Neuronal stem cell (in vitro differentiated cells): ENCODE data around the gene ASMTL.

Experiments
- DNase-seq: peaks from one replicate; pipeline ENCODE4 v3.0.0-alpha.2; 2013; ENCODE audit warnings: low spot score
- H2AFZ ChIP-seq: one replicate; pipeline ENCODE4 v1.6.1; 2013; ENCODE audit warnings: mild to moderate bottlenecking, low read length, inconsistent platforms
- H2AK5ac ChIP-seq: 2 replicates; pipeline ENCODE4 v1.6.1; 2013; ENCODE audit warnings: low read depth, mild to moderate bottlenecking, inconsistent platforms, low read length, moderate library complexity, mixed read lengths
- H2BK120ac ChIP-seq: 2 replicates; pipeline ENCODE4 v1.6.1; 2013; ENCODE audit warnings: low read depth, mild to moderate bottlenecking, inconsistent platforms, low read length, moderate library complexity, mixed read lengths
- H2BK12ac ChIP-seq: one replicate; pipeline ENCODE4 v1.6.1; 2013; ENCODE audit warnings: low read length, inconsistent platforms
- H2BK15ac ChIP-seq: 2 replicates; pipeline ENCODE4 v1.6.1; 2013; ENCODE audit warnings: mild to moderate bottlenecking, low read length, inconsistent platforms, mixed read lengths
- H2BK5ac ChIP-seq: one replicate; pipeline ENCODE4 v1.6.1; 2013; ENCODE audit warnings: inconsistent platforms, mild to moderate bottlenecking, low read length, moderate library complexity
- H3K14ac ChIP-seq: one replicate; pipeline ENCODE4 v1.6.1; 2013; ENCODE audit warnings: low read length, inconsistent platforms
- H3K18ac ChIP-seq: 2 replicates; pipeline ENCODE4 v1.6.1; 2013; ENCODE audit warnings: low read length, inconsistent platforms
- H3K23ac ChIP-seq: 2 replicates; pipeline ENCODE4 v1.6.1; 2013; ENCODE audit warnings: low read depth, mild to moderate bottlenecking, mixed read lengths, low read length, inconsistent platforms; ENCODE audit not compliant: poor library complexity
- H3K27ac ChIP-seq: replicated peaks from 3 replicates; pipeline ENCODE4 v1.5.1; 2013; ENCODE audit warnings: low read length, inconsistent platforms
- H3K27me3 ChIP-seq, 3 experiments: 2 replicates each; pipeline ENCODE4 v1.6.1; 2013; ENCODE audit warnings: low read length in 3 of 3, mild to moderate bottlenecking in 2 of 3, inconsistent platforms in 1 of 3, low read depth in 1 of 3, mixed read lengths in 1 of 3, moderate library complexity in 1 of 3; ENCODE audit not compliant: control insufficient read depth in 3 of 3, insufficient read depth in 3 of 3
- H3K36me3 ChIP-seq, 2 donors: replicated peaks in 1 of 2; 2 replicates each; pipeline ENCODE4 v1.6.1; 2013; ENCODE audit warnings: low read length in 2 of 2; ENCODE audit not compliant: control insufficient read depth in 2 of 2, insufficient read depth in 2 of 2
- H3K4ac ChIP-seq: 2 replicates; pipeline ENCODE4 v1.6.1; 2013; ENCODE audit warnings: inconsistent platforms, mild to moderate bottlenecking, low read length, moderate library complexity
- H3K4me1 ChIP-seq, 2 donors: 1 replicate in 1 of 2; 2 replicates in 1 of 2; pipeline ENCODE4 v1.6.1; 2013; ENCODE audit warnings: low read length in 2 of 2, low read depth in 1 of 2; ENCODE audit not compliant: control insufficient read depth in 2 of 2, insufficient read depth in 1 of 2
- H3K4me2 ChIP-seq: one replicate; pipeline ENCODE4 v1.6.1; 2013; ENCODE audit warnings: mild to moderate bottlenecking, low read length, inconsistent platforms; ENCODE audit not compliant: insufficient read depth, poor library complexity, severe bottlenecking
- H3K4me3 ChIP-seq, 2 donors: 2 replicates each; pipeline ENCODE4 v1.5.1; 2013; ENCODE audit warnings: low read length in 2 of 2, mild to moderate bottlenecking in 2 of 2, inconsistent platforms in 1 of 2, moderate library complexity in 1 of 2
- H3K79me1 ChIP-seq: one replicate; pipeline ENCODE4 v1.6.1; 2013; ENCODE audit warnings: low read depth, mild to moderate bottlenecking, inconsistent platforms, low read length, moderate library complexity
- H3K9ac ChIP-seq: one replicate; pipeline ENCODE4 v1.6.1; 2013; ENCODE audit warnings: mild to moderate bottlenecking, low read depth, low read length, inconsistent platforms; ENCODE audit not compliant: poor library complexity
- H3K9me3 ChIP-seq, 2 donors: replicated peaks in 1 of 2; 2 replicates each; pipeline versions ENCODE3 to v1.6.1; 2013; ENCODE audit warnings: low read length in 2 of 2, mild to moderate bottlenecking in 2 of 2, inconsistent platforms in 1 of 2, low read depth in 1 of 2, mixed read lengths in 1 of 2, moderate library complexity in 1 of 2; ENCODE audit not compliant: control insufficient read depth in 2 of 2, insufficient read depth in 1 of 2
- H4K8ac ChIP-seq: one replicate; pipeline ENCODE4 v1.6.1; 2013; ENCODE audit warnings: low read depth, mild to moderate bottlenecking, inconsistent platforms, low read length, moderate library complexity
- H4K91ac ChIP-seq: one replicate; pipeline ENCODE4 v1.6.1; 2013; ENCODE audit warnings: low read length, low read depth, mild to moderate bottlenecking, inconsistent platforms; ENCODE audit not compliant: poor library complexity
- WGBS, 2 donors: extraction: QIAGEN DNeasy Blood & Tissue Kit; methylation state at CpG; one replicate each; pipeline ENCODE4 v1.1.7; 2013; ENCODE audit warnings: missing lambda C conversion rate in 2 of 2, mixed read lengths in 1 of 2; ENCODE audit not compliant: insufficient read length in 2 of 2, insufficient replicate concordance in 1 of 2; ENCODE audit errors: extremely low coverage in 2 of 2; 5-methylcytosine and 5-hydroxymethylcytosine counted together

The ASMTL gene

DNA sequence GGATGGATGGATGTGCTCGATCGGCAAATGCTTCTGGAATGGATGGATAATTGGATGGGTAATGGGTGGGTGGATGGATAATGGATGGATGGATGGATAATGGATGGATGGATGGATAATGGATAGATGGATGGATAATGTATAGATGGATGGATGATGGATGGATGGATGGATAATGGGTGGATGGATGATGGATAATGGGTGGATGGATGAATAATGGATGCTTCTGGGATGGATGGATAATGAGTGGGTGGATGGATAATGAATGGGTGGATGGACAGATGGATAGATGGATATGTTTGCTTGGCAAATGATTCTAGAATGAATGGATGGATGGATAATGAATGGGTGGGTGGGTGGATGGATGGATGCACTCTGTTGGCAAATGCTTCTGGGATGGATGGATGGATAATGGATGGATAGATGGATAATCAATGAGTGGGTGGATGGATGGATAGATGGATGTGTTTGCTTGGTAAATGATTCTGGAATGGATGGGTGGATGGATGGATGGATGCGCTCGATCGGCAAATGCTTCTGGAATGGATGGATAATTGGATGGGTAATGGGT lies 57.0 kb downstream of the ASMTL start:
- H3K23ac ChIP-seq = no peak overlapping the region
- peaks cover 3 to 9% of the 10 kb centered on the region in 2 donors for H3K4me1 ChIP-seq
- H3K9ac ChIP-seq = no peak overlapping the region
- no peak overlapping the region for H2BK12ac ChIP-seq
- no peak overlapping the region for H3K4ac ChIP-seq
- peaks cover 0 to 2% of the 10 kb centered on the region in 2 donors for H3K9me3 ChIP-seq
- H2BK5ac ChIP-seq = no peak overlapping the region
- H3K4me3 ChIP-seq = no peak overlapping the region
- H2BK120ac ChIP-seq = no peak overlapping the region
- no peak overlapping the region for H2AFZ ChIP-seq
- H3K4me2 ChIP-seq = no peak overlapping the region
- no peak overlapping the region for H3K27ac ChIP-seq
- no peak overlapping the region for H4K8ac ChIP-seq
- no peak for DNase-seq
- H3K18ac ChIP-seq = no peak overlapping the region
- H3K79me1 ChIP-seq = peaks cover 21% of the 10 kb centered on the region
- peaks cover 13 to 43% of the 10 kb centered on the region in 2 donors for H3K36me3 ChIP-seq
- no peak overlapping the region for H3K14ac ChIP-seq
- no peak overlapping the region for H2BK15ac ChIP-seq
- H4K91ac ChIP-seq = no peak overlapping the region
- no CpG with 5 or more reads among the region's 5 CpGs for WGBS, 2 donors
- H2AK5ac ChIP-seq = no peak overlapping the region
- no peaks in the 10 kb centered on the region for H3K27me3 ChIP-seq

DNA sequence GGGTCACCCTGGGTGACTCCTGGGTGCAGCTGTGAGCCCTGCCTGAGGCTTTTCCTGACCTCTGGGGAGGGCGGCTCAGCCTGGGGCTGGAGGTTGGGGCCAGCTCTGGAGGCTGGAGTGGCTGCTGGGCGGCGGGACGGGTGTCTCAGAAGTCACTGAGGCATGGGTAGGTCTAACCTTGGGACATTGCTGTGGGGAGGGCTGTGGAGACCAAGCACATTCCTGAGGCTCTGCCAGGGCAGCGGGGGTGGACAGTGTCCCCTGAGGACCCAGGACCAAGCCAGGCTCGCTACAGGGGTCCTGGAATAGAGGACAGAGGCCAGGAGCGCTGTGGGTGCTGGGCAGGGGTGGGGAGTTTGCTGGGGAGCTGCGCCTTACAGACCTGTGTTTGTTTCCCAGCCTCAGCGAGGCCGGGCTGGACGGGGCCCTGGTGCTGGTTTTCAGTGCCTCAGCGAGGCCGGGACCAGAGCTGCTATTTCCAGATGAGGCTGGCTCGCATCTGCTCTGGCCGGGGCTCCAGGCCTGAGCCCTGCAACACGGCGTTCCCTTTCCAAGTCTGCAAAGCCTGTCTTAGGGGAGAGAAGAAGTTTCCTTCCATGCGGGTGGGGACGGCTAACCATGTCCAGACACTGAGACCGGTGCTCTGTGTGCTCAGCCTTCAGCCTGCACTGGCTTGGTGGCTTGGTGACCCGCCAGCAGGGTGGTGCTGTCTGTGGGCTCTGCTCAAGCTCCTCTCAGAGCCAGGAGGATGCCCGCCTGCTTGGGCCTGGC lies 57.8 kb downstream of the ASMTL start:
- WGBS, 2 donors = no CpG with 5 or more reads among the region's 22 CpGs
- Histone ChIP-seq H2BK12ac (no peak overlapping the region), H3K4me3 (no peak overlapping the region)

DNA sequence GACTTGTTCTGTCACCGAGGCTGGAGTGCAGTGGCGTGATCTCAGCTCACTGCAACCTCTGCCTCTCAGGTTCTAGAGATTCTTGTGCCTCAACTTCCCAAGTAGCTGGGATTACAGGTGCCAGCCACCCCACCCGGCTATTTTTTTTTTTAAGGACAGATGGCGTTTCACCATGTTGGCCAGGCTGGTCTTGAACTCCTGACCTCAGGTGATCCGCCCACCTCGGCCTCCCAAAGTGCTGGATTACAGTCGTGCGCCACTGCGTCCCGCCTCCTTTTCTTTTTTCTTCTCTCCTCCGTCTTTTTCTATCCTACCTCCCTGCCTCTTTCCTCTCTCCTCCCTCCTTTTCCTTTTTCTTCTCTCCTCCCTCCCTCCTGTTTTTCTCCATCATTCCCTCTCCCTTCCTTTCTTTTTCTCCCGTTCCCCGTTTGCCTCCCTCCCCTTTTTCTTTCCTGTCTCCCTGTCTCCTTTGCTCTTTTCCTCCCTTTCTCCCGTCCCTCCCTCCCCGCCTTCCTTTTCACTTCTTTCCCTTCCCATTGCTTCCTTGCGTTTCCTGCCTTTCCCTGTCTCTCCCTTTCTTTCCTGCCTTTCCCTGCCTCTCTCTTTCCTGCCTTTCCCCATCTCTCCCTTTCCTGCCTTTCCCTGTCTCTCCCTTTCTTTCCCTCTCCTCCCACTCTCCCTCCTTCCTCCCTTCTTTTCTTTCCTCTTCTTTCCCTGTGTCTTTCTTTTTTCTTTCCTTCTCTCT lies 58.7 kb downstream of the ASMTL start:
- H2AFZ ChIP-seq = no peak overlapping the region
- H3K27ac ChIP-seq = no peak overlapping the region
- H2BK15ac ChIP-seq = no peak overlapping the region
- no peak overlapping the region for H3K23ac ChIP-seq
- H3K36me3 ChIP-seq = peaks cover 21 to 50% of the 10 kb centered on the region in 2 donors
- H3K4me2 ChIP-seq = no peak overlapping the region
- no peak overlapping the region for H3K4ac ChIP-seq
- H3K79me1 ChIP-seq = peaks cover 28% of the 10 kb centered on the region
- no peak for DNase-seq
- no peak overlapping the region for H3K4me3 ChIP-seq
- H3K4me1 ChIP-seq = peaks cover 3 to 9% of the 10 kb centered on the region in 2 donors
- no peak overlapping the region for H4K8ac ChIP-seq
- no peak overlapping the region for H3K9ac ChIP-seq
- no peak overlapping the region for H4K91ac ChIP-seq
- no peak overlapping the region for H2AK5ac ChIP-seq
- WGBS, 2 donors = 100% methylated on average over 1 of the region's 16 CpGs; no CpG with 5 or more reads in 1 of the 2 donors
- H3K14ac ChIP-seq = no peak overlapping the region
- H3K18ac ChIP-seq = no peak overlapping the region
- H2BK12ac ChIP-seq = no peak overlapping the region
- no peaks in the 10 kb centered on the region for H3K9me3 ChIP-seq
- no peak overlapping the region for H2BK120ac ChIP-seq
- H2BK5ac ChIP-seq = no peak overlapping the region
- no peaks in the 10 kb centered on the region for H3K27me3 ChIP-seq

More for the DNA sequence above, 57.8 kb downstream of the ASMTL start:
- Histone ChIP-seq H3K9me3 (no peaks in the 10 kb centered on the region), H4K8ac (no peak overlapping the region), H2BK15ac (no peak overlapping the region), H3K79me1 (peaks cover 21% of the 10 kb centered on the region), H2AK5ac (peak overlapping the region; percentile 63), H3K36me3 (peaks cover 15 to 45% of the 10 kb centered on the region in 2 donors), H3K27me3 (no peaks in the 10 kb centered on the region), H3K4me2 (peak overlapping the region; percentile 11), H4K91ac (no peak overlapping the region), H3K9ac (peak overlapping the region; percentile 60), H3K23ac (peak overlapping the region; percentile 80), H3K4me1 (peaks cover 3 to 9% of the 10 kb centered on the region in 2 donors), H2BK5ac (peak overlapping the region; percentile 24), H2AFZ (no peak overlapping the region), H3K27ac (no peak overlapping the region), H3K14ac (peak overlapping the region; percentile 71), H2BK120ac (peak overlapping the region; percentile 41), H3K4ac (no peak overlapping the region), H3K18ac (no peak overlapping the region)
- no peak for DNase-seq
